ENCODE results near the gene SLC7A1. TPM values are rescaled to one million over a fixed set of nuclear protein-coding genes. Genes with fewer than 3 reads are reported as not detected.

SLC7A1 gene
- total RNA-seq, 1 donor from 2014 or later = 30.7 TPM

GRCh38 chr13:29564373-29564772 is 31.1 kb downstream of the SLC7A1 start:
- DNase-seq (ENCODE audit: low spot score) = no peak
- intact Hi-C loops (cut with DNase I) = no loop called here

- intact Hi-C loops (cut with DNase I) = no loop called here
- DNase-seq (ENCODE audit: low spot score) = no peak
These were observed 31.5 kb downstream of the SLC7A1 start for GRCh38 chr13:29563941-29564340.

GRCh38 chr13:29562786-29563438 is 32.6 kb downstream of the SLC7A1 start:
- DNase-seq (ENCODE audit: low spot score) = no peak
- intact Hi-C loops (cut with DNase I) = no loop called here

- intact Hi-C loops (cut with DNase I) = no loop called here
These were observed 33.6 kb downstream of the SLC7A1 start for GRCh38 chr13:29561918-29562317.

GRCh38 chr13:29556742-29557141 is 38.7 kb downstream of the SLC7A1 start:
- intact Hi-C loops (cut with DNase I) = no loop called here
- DNase-seq (ENCODE audit: low spot score) = no peak

More at GRCh38 chr13:29561918-29562317, 33.6 kb downstream of the SLC7A1 start:
- DNase-seq (ENCODE audit: low spot score) = no peak

GRCh38 chr13:29551214-29551613 is 44.3 kb downstream of the SLC7A1 start:
- intact Hi-C loops (cut with DNase I) = no loop called here
- no peak for DNase-seq (ENCODE audit: low spot score)

- intact Hi-C loops (cut with DNase I) = no loop called here
- DNase-seq (ENCODE audit: low spot score) = no peak
These were observed 45.0 kb downstream of the SLC7A1 start for GRCh38 chr13:29550430-29550988.

GRCh38 chr13:29548722-29549121 is 46.8 kb downstream of the SLC7A1 start:
- no peak for DNase-seq (ENCODE audit: low spot score)
- intact Hi-C loops (cut with DNase I) = no loop called here

GRCh38 chr13:29547153-29547552 is 48.3 kb downstream of the SLC7A1 start:
- DNase-seq (ENCODE audit: low spot score) = no peak
- intact Hi-C loops (cut with DNase I) = no loop called here

- no peak for DNase-seq (ENCODE audit: low spot score)
- intact Hi-C loops (cut with DNase I) = no loop called here
These were observed 48.8 kb downstream of the SLC7A1 start for GRCh38 chr13:29546662-29547061.

GRCh38 chr13:29545988-29546387 is 49.5 kb downstream of the SLC7A1 start:
- no peak for DNase-seq (ENCODE audit: low spot score)
- intact Hi-C loops (cut with DNase I) = no loop called here

GRCh38 chr13:29543230-29544215 is 52.0 kb downstream of the SLC7A1 start:
- no peak for DNase-seq (ENCODE audit: low spot score)
- intact Hi-C loops (cut with DNase I) = no loop called here

GRCh38 chr13:29542381-29542780 is 53.1 kb downstream of the SLC7A1 start:
- no peak for DNase-seq (ENCODE audit: low spot score)
- intact Hi-C loops (cut with DNase I) = no loop called here

- no peak for DNase-seq (ENCODE audit: low spot score)
- intact Hi-C loops (cut with DNase I) = no loop called here
These were observed 54.1 kb downstream of the SLC7A1 start for GRCh38 chr13:29541400-29541799.

GRCh38 chr13:29540799-29541198 is 54.7 kb downstream of the SLC7A1 start:
- DNase-seq (ENCODE audit: low spot score) = no peak
- intact Hi-C loops (cut with DNase I) = no loop called here

GRCh38 chr13:29540334-29540733 is 55.2 kb downstream of the SLC7A1 start:
- intact Hi-C loops (cut with DNase I) = no loop called here
- no peak for DNase-seq (ENCODE audit: low spot score)

- intact Hi-C loops (cut with DNase I) = no loop called here
- DNase-seq (ENCODE audit: low spot score) = no peak
These were observed 55.6 kb downstream of the SLC7A1 start for GRCh38 chr13:29539856-29540255.

- intact Hi-C loops (cut with DNase I) = no loop called here
- peak; percentile 41 for DNase-seq (ENCODE audit: low spot score)
These were observed 56.8 kb downstream of the SLC7A1 start for GRCh38 chr13:29538652-29539040.

GRCh38 chr13:29537736-29538651 is 57.5 kb downstream of the SLC7A1 start:
- DNase-seq (ENCODE audit: low spot score) = peak; percentile 29
- intact Hi-C loops (cut with DNase I) = no loop called here
